HCT116 (cell line): ENCODE data around the gene KCNG1. TPM values are rescaled to one million over a fixed set of nuclear protein-coding genes. Genes with fewer than 3 reads are reported as not detected.
"Not testable (repeated sequence)": the region's sequence is repeated elsewhere in the genome, so short reads cannot be mapped to it uniquely, and the experiment has no call there.

Source experiments
- ATAC-seq: fragments of 200-7000 bp; cut with Tn5 transposase; 2 replicates; pipeline ENCODE4 v1.9.1; 2020; ENCODE audit warnings: mild to moderate bottlenecking, moderate library complexity
- BruUV-seq: library from RNA; stranded (reverse); fragments of 400-500 nt; replicated peaks from 2 replicates; lab custom pipeline; 2021; lab: Mats Ljungman, UMichigan
- CTCF ChIA-PET: fragments of 300-600 bp; sonication (Branson Sonifier 250); formaldehyde crosslinking; loops from one replicate; lab custom pipeline; 2021; ENCODE audit warnings: antibody characterized with exemption; lab: Charles Lee
- POLR2A ChIA-PET: fragments of 300-600, 350-600 bp; sonication (Branson Sonifier 250); formaldehyde crosslinking; loops from one replicate; lab custom pipeline; 2021; ENCODE audit warnings: antibody characterized with exemption; lab: Charles Lee
- RAD21 ChIA-PET, 2 experiments: fragments of 300-600 bp; sonication (Branson Sonifier 250); formaldehyde crosslinking; loops; one replicate each; lab custom pipeline; 2023; ENCODE audit warnings: low total read pairs in 2 of 2; ENCODE audit not compliant: uncharacterized antibody in 2 of 2, unreplicated experiment in 2 of 2, low non-redundant PET in 1 of 2; lab: Charles Lee
- DNase-seq: peaks from one replicate; pipeline ENCODE4 v3.0.0-alpha.2; 2010; ENCODE audit warnings: low read depth, low spot score
- H2AFZ ChIP-seq: fragments of 200-600 bp; shearing (Covaris generic), sonication (generic); 2 replicates; pipeline ENCODE4 v1.6.1; 2017; ENCODE audit warnings: low read depth, mixed run types, mixed read lengths, antibody characterized with exemption, low read length; ENCODE audit not compliant: poor library complexity, severe bottlenecking
- H3K27ac ChIP-seq: 2 replicates; pipeline ENCODE4 v1.5.1; 2012; ENCODE audit warnings: low read depth, low read length
- H3K27me3 ChIP-seq: fragments of 200-600 bp; sonication (generic); 2 replicates; pipeline ENCODE4 v1.6.1; 2016; ENCODE audit warnings: mixed run types, low read length, mixed read lengths; ENCODE audit not compliant: insufficient read depth
- H3K36me3 ChIP-seq, 2 experiments: fragments of 200-500 bp in 1 of 2; fragments of 200-600 bp in 1 of 2; sonication (Bioruptor generic) in 1 of 2; sonication (generic) in 1 of 2; 2 replicates each; pipeline versions ENCODE4 v1.5.1 to v1.6.1; 2014 to 2016; ENCODE audit warnings: low read length in 2 of 2, inconsistent platforms in 1 of 2, mixed read lengths in 1 of 2, mixed run types in 1 of 2; ENCODE audit not compliant: insufficient read depth in 2 of 2, control insufficient read depth in 1 of 2
- H3K4me1 ChIP-seq, 2 experiments: fragments of 200-600 bp in 1 of 2; sonication (generic) in 1 of 2; 2 replicates each; pipeline versions ENCODE4 v1.5.1 to v1.6.1; 2012 to 2017; ENCODE audit warnings: low read length in 2 of 2, inconsistent platforms in 1 of 2, mild to moderate bottlenecking in 1 of 2, mixed read lengths in 1 of 2, mixed run types in 1 of 2, moderate library complexity in 1 of 2; ENCODE audit not compliant: insufficient read depth in 2 of 2, control insufficient read depth in 1 of 2
- H3K4me2 ChIP-seq: fragments of 200-600 bp; sonication (generic); 2 replicates; pipeline ENCODE4 v1.6.1; 2017; ENCODE audit warnings: mixed run types, low read length, mixed read lengths
- H3K4me3 ChIP-seq, 2 experiments: fragments of 200-600 bp in 1 of 2; sonication (generic) in 1 of 2; replicated peaks in 1 of 2; 2 replicates each; pipeline ENCODE4 v1.5.1; 2011 to 2016; ENCODE audit warnings: low read length in 2 of 2, control low read depth in 1 of 2, low read depth in 1 of 2, mild to moderate bottlenecking in 1 of 2, mixed read lengths in 1 of 2, mixed run types in 1 of 2
- H3K79me2 ChIP-seq: fragments of 200-600 bp; sonication (generic); 2 replicates; pipeline ENCODE4 v1.6.1; 2017; ENCODE audit warnings: mild to moderate bottlenecking, mixed run types, low read length, moderate library complexity, mixed read lengths; ENCODE audit not compliant: insufficient read depth
- H3K9ac ChIP-seq: fragments of 200-600 bp; sonication (generic); 2 replicates; pipeline ENCODE4 v1.6.1; 2016; ENCODE audit warnings: low read length, mixed read lengths
- H3K9me2 ChIP-seq: fragments of 200-600 bp; sonication (generic), shearing (Covaris generic); 2 replicates; pipeline ENCODE4 v1.6.1; 2017; ENCODE audit warnings: mixed run types, mild to moderate bottlenecking, moderate library complexity; ENCODE audit not compliant: insufficient read depth
- H3K9me3 ChIP-seq, 2 experiments: fragments of 200-500 bp in 1 of 2; fragments of 200-600 bp in 1 of 2; sonication (Bioruptor generic) in 1 of 2; sonication (generic) in 1 of 2; 2 replicates each; pipeline ENCODE4 v1.6.1; 2014 to 2017; ENCODE audit warnings: low read length in 2 of 2, mixed read lengths in 2 of 2, inconsistent platforms in 1 of 2, low read depth in 1 of 2, mild to moderate bottlenecking in 1 of 2, mixed run types in 1 of 2, moderate library complexity in 1 of 2; ENCODE audit not compliant: control insufficient read depth in 1 of 2, insufficient read depth in 1 of 2
- H4K20me1 ChIP-seq: fragments of 200-600 bp; sonication (generic), shearing (Covaris generic); 2 replicates; pipeline ENCODE4 v1.6.1; 2017; ENCODE audit warnings: mixed run types, mild to moderate bottlenecking, moderate library complexity; ENCODE audit not compliant: insufficient read depth
- CEBPB ChIP-seq: IDR thresholded peaks from 2 replicates; pipeline ENCODE4 v1.6.1; 2012; ENCODE audit warnings: low read depth
- POLR2A ChIP-seq: IDR thresholded peaks from 2 replicates; pipeline ENCODE4 v1.7.0; 2011; ENCODE audit warnings: borderline replicate concordance; ENCODE audit not compliant: insufficient read depth, insufficient read length; ENCODE audit errors: extremely low read depth
- POLR2AphosphoS5 ChIP-seq: IDR thresholded peaks from 2 replicates; pipeline ENCODE4 v1.6.1; 2011; ENCODE audit warnings: mild to moderate bottlenecking, low read depth, low read length, moderate library complexity
- RAD21 ChIP-seq: IDR thresholded peaks from 2 replicates; pipeline ENCODE4 v1.6.1; 2012; ENCODE audit warnings: low read depth, mild to moderate bottlenecking
- SIN3A ChIP-seq: IDR thresholded peaks from 2 replicates; pipeline ENCODE4 v1.6.1; 2012; ENCODE audit warnings: low read depth
- SP1 ChIP-seq: IDR thresholded peaks from 2 replicates; pipeline ENCODE4 v1.6.1; 2012; ENCODE audit warnings: low read depth
- TCF7L2 ChIP-seq: IDR thresholded peaks from 2 replicates; pipeline ENCODE4 v1.7.0; 2011; ENCODE audit warnings: borderline replicate concordance, inconsistent platforms; ENCODE audit not compliant: insufficient read depth, insufficient read length; ENCODE audit errors: extremely low read depth
- intact Hi-C: fragments of 100-400 bp; cut with micrococcal nuclease; formaldehyde crosslinking; loops from 2 replicates; pipeline ENCODE4 v1.10.0; 2022
- total RNA-seq: library from RNA; stranded (reverse); gene quantifications from one replicate; pipeline ENCODE4 v1.2.1, GENCODE V29; 2021; ENCODE audit not compliant: unreplicated experiment
- TF ChIP-seq, protein P1 (sequence below), 3 experiments: fragments of 200-600 bp in 1 of 3; sonication (generic) in 1 of 3; IDR thresholded peaks in 2 of 3; conservative IDR thresholded peaks in 1 of 3; 2 replicates each; pipeline ENCODE4 v1.5.1; 2012 to 2017; ENCODE audit warnings: low read depth in 2 of 3, low read length in 2 of 3, antibody characterized with exemption in 1 of 3, borderline replicate concordance in 1 of 3, control low read depth in 1 of 3, mild to moderate bottlenecking in 1 of 3, mixed read lengths in 1 of 3, mixed run types in 1 of 3, moderate library complexity in 1 of 3; ENCODE audit not compliant: insufficient read depth in 1 of 3
- TF ChIP-seq, protein P2 (sequence below): IDR thresholded peaks from 2 replicates; pipeline ENCODE4 v1.6.1; 2012

Gene KCNG1
- total RNA-seq, 1 experiment from 2014 or later: 54.6 TPM

DNA sequence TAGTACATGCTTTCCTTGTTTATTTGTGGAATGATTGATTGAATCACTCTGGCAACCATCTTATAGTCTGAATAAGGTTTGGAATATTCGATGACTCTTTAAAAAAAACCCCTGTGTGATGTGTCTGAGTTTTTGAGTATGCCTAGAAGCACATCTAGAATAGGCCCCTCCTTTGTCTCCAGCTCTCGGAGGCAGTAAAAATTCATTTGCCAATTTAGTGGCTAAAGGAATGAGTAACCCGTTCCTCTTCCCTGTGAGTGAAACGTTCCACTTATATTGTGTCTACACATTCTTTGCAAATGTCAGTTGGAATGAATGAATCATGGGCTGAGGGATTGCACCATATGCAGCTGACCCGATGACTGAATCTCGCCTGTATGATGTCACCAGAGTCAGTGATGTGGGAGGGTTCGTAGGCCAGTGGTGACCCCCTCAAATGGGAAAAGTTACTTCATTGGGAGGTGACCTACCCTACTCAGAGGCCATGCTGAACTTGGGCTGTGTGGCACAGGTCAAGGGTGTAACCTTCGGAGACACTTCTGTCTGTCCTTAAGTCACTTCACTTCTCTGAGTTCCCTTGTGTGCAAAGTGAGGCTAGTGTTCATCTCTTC is 42.7 kb downstream of the KCNG1 start (continued):
- TF ChIP-seq POLR2A (no peak), CEBPB (peak; percentile 90), SP1 (peak; percentile 67), RAD21 (no peak)

DNA sequence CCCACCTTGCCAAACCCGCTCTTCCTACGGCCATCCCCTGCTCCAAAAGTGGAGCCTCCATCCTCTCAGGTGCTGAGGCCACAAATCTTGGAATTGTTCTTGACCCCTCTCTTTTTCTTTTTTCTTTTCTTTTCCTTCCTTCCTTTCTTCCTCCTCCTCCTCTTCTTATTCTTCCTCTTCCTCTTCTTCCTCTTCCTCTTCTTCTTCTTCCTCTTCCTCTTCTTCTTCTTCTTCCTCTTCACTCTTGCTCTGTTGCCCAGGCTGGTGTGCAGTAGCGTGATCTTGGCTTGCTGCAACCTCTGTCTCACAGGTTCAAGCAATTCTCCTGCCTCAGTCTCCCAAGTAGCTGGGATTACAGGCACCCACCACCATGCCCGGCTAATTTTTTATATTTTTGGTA is 44.4 kb downstream of the KCNG1 start:
- CTCF ChIA-PET, BruUV-seq, H2AFZ ChIP-seq, H3K9me3 ChIP-seq, H3K9me2 ChIP-seq, intact Hi-C loops, RAD21 ChIA-PET, H3K4me2 ChIP-seq, H3K27ac ChIP-seq, DNase-seq, H3K27me3 ChIP-seq, H4K20me1 ChIP-seq, POLR2A ChIA-PET, H3K79me2 ChIP-seq, ATAC-seq, H3K9ac ChIP-seq, H3K36me3 ChIP-seq, H3K4me3 ChIP-seq: not testable (repeated sequence)
- peaks cover 0 to 14% of the 10 kb centered on the region in 2 experiments; a peak in 2 of 4 replicates for H3K4me1 ChIP-seq

DNA sequence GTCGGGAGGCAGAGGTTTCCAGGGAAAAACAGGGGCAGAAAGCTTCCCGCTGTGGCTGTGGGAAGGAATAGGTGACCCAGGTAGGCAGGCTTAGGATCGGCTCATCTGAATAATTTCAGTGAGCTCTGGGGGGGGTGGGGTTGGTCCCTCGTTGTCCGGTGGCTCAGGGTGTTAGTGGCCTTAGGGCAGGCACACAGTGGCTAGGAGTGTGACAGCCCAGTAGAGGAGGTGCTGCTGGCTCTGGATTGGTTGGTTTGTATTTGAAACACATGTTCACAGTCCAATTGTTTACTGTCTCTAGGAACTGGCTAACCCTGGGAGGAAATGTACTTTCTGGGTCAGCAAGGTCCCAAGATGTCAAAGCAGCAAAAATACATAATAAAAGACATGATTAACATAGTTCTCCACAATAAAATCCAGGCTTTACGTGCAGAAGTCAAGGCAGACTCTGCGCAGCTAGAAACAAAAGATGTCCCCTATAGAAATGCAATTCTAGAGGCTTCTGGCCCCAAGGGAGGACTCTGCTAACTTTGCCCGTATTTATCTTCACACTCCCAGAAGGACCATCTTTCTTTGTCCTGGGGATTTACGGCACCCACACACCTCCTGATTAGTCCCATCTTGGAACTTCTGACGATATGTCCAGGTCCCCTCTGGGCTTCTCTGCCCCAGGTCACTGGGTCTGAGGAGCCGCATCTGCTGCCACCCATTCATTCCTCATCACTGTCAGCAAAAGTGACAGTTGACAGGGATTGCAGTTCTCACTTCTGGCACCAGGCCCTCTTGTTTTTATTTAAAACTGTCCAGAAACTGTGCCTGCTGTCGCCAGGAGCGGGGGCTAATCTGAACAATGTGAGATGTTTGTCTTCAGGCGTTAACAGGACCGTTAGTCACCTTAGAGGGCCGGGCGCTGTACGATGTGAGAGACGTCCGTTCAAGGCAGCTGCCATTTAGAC is 45.6 kb downstream of the KCNG1 start:
- Histone ChIP-seq H3K4me1 (peaks cover 0 to 14% of the 10 kb centered on the region in 2 experiments; a peak in 2 of 4 replicates), H3K9me2 (no peaks in the 10 kb centered on the region), H2AFZ (no peak overlapping the region), H3K4me3 (no peak overlapping the region), H3K27ac (no peak overlapping the region), H3K9me3 (no peaks in the 10 kb centered on the region), H3K9ac (no peak overlapping the region), H4K20me1 (no peaks in the 10 kb centered on the region), H3K4me2 (no peak overlapping the region), H3K79me2 (no peaks in the 10 kb centered on the region), H3K36me3 (no peaks in the 10 kb centered on the region), H3K27me3 (no peaks in the 10 kb centered on the region)
- DNase-seq: no peak
- BruUV-seq: no TSS peak
- intact Hi-C loops: no loop called here
- peak; percentile 54; the same call in 1 of the 2 replicates for ATAC-seq
- ChIA-PET CTCF (interaction anchor here (0.7 to 1.4 kb wide), 2 partner anchors 10 to 48 kb away, joined by 3 read pairs; no protein-coding TSS in a partner anchor), RAD21 (no interaction called here), POLR2A (no interaction called here)
- no peak for TF ChIP-seq TCF7L2
- TF ChIP-seq POLR2A: no peak
- TF ChIP-seq, protein P1, sequence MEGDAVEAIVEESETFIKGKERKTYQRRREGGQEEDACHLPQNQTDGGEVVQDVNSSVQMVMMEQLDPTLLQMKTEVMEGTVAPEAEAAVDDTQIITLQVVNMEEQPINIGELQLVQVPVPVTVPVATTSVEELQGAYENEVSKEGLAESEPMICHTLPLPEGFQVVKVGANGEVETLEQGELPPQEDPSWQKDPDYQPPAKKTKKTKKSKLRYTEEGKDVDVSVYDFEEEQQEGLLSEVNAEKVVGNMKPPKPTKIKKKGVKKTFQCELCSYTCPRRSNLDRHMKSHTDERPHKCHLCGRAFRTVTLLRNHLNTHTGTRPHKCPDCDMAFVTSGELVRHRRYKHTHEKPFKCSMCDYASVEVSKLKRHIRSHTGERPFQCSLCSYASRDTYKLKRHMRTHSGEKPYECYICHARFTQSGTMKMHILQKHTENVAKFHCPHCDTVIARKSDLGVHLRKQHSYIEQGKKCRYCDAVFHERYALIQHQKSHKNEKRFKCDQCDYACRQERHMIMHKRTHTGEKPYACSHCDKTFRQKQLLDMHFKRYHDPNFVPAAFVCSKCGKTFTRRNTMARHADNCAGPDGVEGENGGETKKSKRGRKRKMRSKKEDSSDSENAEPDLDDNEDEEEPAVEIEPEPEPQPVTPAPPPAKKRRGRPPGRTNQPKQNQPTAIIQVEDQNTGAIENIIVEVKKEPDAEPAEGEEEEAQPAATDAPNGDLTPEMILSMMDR (IDR thresholded peaks at IDR 0.05 in 2 of 3, conservative IDR thresholded peaks at IDR 0.05 in 1 of 3; ENCODE audit: borderline replicate concordance in 1 of 3, insufficient read depth in 1 of 3, low read depth in 2 of 3, low read length in 2 of 3): no peak
- no peak for TF ChIP-seq POLR2AphosphoS5
- no peak for TF ChIP-seq CEBPB
- TF ChIP-seq, protein P2, sequence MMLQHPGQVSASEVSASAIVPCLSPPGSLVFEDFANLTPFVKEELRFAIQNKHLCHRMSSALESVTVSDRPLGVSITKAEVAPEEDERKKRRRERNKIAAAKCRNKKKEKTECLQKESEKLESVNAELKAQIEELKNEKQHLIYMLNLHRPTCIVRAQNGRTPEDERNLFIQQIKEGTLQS: no peak
- no peak for TF ChIP-seq SIN3A
- TF ChIP-seq SP1: no peak
